WTC11 (cell line): Measurements from ENCODE around the gene SLC30A1. TPM values are rescaled to one million over a fixed set of nuclear protein-coding genes. Genes with fewer than 3 reads are reported as not detected.

ENCODE experiments used
- ATAC-seq: fragments of 200-7000 bp; cut with Tn5 transposase; 2 replicates; pipeline ENCODE4 v1.10.0; 2021; ENCODE audit warnings: mild to moderate bottlenecking, moderate library complexity
- CTCF ChIA-PET: fragments of 300-600 bp; sonication (Branson Sonifier 250); formaldehyde crosslinking; loops from one replicate; lab custom pipeline; 2021; ENCODE audit warnings: antibody characterized with exemption; lab: Charles Lee
- POLR2A ChIA-PET: fragments of 350-600 bp; sonication (Branson Sonifier 250); formaldehyde crosslinking; loops from one replicate; lab custom pipeline; 2021; ENCODE audit warnings: antibody characterized with exemption; lab: Charles Lee
- DNase-seq: peaks from one replicate; pipeline ENCODE4 v3.0.0; 2021; ENCODE audit warnings: low spot score
- H3K27ac Mint-ChIP-seq: 2 replicates; pipeline ENCODE4 v1.8.0; 2021; ENCODE audit warnings: mixed read lengths
- H3K27me3 Mint-ChIP-seq: 2 replicates; pipeline ENCODE4 v1.8.0; 2021; ENCODE audit warnings: low read depth, mild to moderate bottlenecking, moderate library complexity, mixed read lengths
- H3K36me3 Mint-ChIP-seq: 2 replicates; pipeline ENCODE4 v1.8.0; 2021; ENCODE audit warnings: mixed read lengths
- H3K4me1 Mint-ChIP-seq: 2 replicates; pipeline ENCODE4 v1.8.0; 2022; ENCODE audit warnings: mixed read lengths
- H3K4me3 Mint-ChIP-seq: 2 replicates; pipeline ENCODE4 v1.8.0; 2021; ENCODE audit warnings: mild to moderate bottlenecking, moderate library complexity, mixed read lengths
- H3K9me3 Mint-ChIP-seq: 2 replicates; pipeline ENCODE4 v1.8.0; 2021; ENCODE audit warnings: mixed read lengths
- ATF3 ChIP-seq: sonication (generic); formaldehyde crosslinking; conservative IDR thresholded peaks from 2 replicates; pipeline ENCODE4 v1.8.1; 2022; ENCODE audit warnings: mild to moderate bottlenecking, missing genetic modification reagents
- ATF6 ChIP-seq: sonication (generic); formaldehyde crosslinking; IDR thresholded peaks from 2 replicates; pipeline ENCODE4 v1.8.1; 2023; ENCODE audit warnings: mild to moderate bottlenecking, missing genetic modification reagents
- CTCF ChIP-seq: fragments of 200-600 bp; IDR thresholded peaks from 2 replicates; pipeline ENCODE4 v1.8.0; 2022; ENCODE audit warnings: antibody characterized with exemption
- ELF4 ChIP-seq: sonication (generic); formaldehyde crosslinking; IDR thresholded peaks from 2 replicates; pipeline ENCODE4 v1.8.1; 2022; ENCODE audit warnings: low read depth, mild to moderate bottlenecking, moderate library complexity, missing genetic modification reagents
- EMX1 ChIP-seq: fragments of 250-450 bp; sonication (Bioruptor Pico); IDR thresholded peaks from 2 replicates; pipeline ENCODE4 v1.8.0; 2021; ENCODE audit warnings: mild to moderate bottlenecking
- ETV6 ChIP-seq: sonication (generic); formaldehyde crosslinking; IDR thresholded peaks from 2 replicates; pipeline ENCODE4 v1.8.1; 2022; ENCODE audit warnings: mild to moderate bottlenecking, missing genetic modification reagents
- GRHL2 ChIP-seq: fragments of 250-450 bp; sonication (Bioruptor Pico); IDR thresholded peaks from 2 replicates; pipeline ENCODE4 v1.8.0; 2022; ENCODE audit warnings: mild to moderate bottlenecking, moderate library complexity; ENCODE audit not compliant: insufficient replicate concordance, severe bottlenecking
- HMGA2 ChIP-seq: fragments of 250-450 bp; sonication (Bioruptor Pico); IDR thresholded peaks from 2 replicates; pipeline ENCODE4 v1.4.0; 2021; ENCODE audit warnings: mild to moderate bottlenecking, moderate library complexity
- SMAD3 ChIP-seq: sonication (generic); formaldehyde crosslinking; IDR thresholded peaks from 2 replicates; pipeline ENCODE4 v1.8.0; 2022; ENCODE audit warnings: missing genetic modification reagents, mild to moderate bottlenecking, borderline replicate concordance
- SP1 ChIP-seq: sonication (generic); formaldehyde crosslinking; conservative IDR thresholded peaks from 2 replicates; pipeline ENCODE4 v1.8.1; 2022; ENCODE audit warnings: missing genetic modification reagents
- TEAD4 ChIP-seq: sonication (generic); formaldehyde crosslinking; IDR thresholded peaks from 2 replicates; pipeline ENCODE4 v1.8.0; 2022; ENCODE audit warnings: mild to moderate bottlenecking, missing genetic modification reagents
- ZNF317 ChIP-seq: sonication (generic); formaldehyde crosslinking; IDR thresholded peaks from 2 replicates; pipeline ENCODE4 v1.8.1; 2023; ENCODE audit warnings: low read depth, mild to moderate bottlenecking, moderate library complexity, missing genetic modification reagents, borderline replicate concordance
- ZNF423 ChIP-seq: fragments of 250-450 bp; sonication (Bioruptor Pico); IDR thresholded peaks from 2 replicates; pipeline ENCODE4 v2.1.2; 2022; ENCODE audit warnings: mild to moderate bottlenecking, moderate library complexity
- ZNF671 ChIP-seq: fragments of 250-450 bp; sonication (Bioruptor Pico); IDR thresholded peaks from 2 replicates; pipeline ENCODE4 v1.8.0; 2021; ENCODE audit warnings: mild to moderate bottlenecking
- total RNA-seq: library from RNA; stranded (reverse); gene quantifications from 3 replicates; pipeline ENCODE4 v1.2.3, GENCODE V29; 2021
- TF ChIP-seq, protein P1 (sequence below): sonication (generic); formaldehyde crosslinking; IDR thresholded peaks from 2 replicates; pipeline ENCODE4 v1.8.1; 2022; ENCODE audit warnings: mild to moderate bottlenecking, missing genetic modification reagents, moderate library complexity, borderline replicate concordance
- TF ChIP-seq, protein P2 (sequence below): fragments of 250-450 bp; sonication (Bioruptor Pico); IDR thresholded peaks from 2 replicates; pipeline ENCODE4 v1.9.0; 2021; ENCODE audit warnings: mild to moderate bottlenecking, borderline replicate concordance
- TF ChIP-seq, protein P3 (sequence below): sonication (generic); formaldehyde crosslinking; IDR thresholded peaks from 2 replicates; pipeline ENCODE4 v1.8.1; 2023; ENCODE audit warnings: mild to moderate bottlenecking, moderate library complexity, missing genetic modification reagents

Gene SLC30A1
- total RNA-seq, 1 experiment from 2014 or later, result 20.0 TPM

- H3K9me3 Mint-ChIP-seq, result no peaks in the 10 kb centered on the region
- no peak for DNase-seq
- H3K36me3 Mint-ChIP-seq, result no peaks in the 10 kb centered on the region
- H3K4me3 Mint-ChIP-seq, result no peak overlapping the region
- ChIA-PET POLR2A (no interaction called here), CTCF (interaction anchor here (1.0 kb wide), 1 partner anchor 31 kb away, joined by 3 read pairs; no protein-coding TSS in a partner anchor)
- TF ChIP-seq ZNF423 (CRISPR knock-in tag) (no peak), GRHL2 (CRISPR knock-in tag) (no peak), SP1 (CRISPR knock-in tag) (no peak), EMX1 (CRISPR knock-in tag) (no peak), HMGA2 (CRISPR knock-in tag) (no peak), TEAD4 (CRISPR knock-in tag) (no peak), CTCF (no peak)
- TF ChIP-seq, protein P1, sequence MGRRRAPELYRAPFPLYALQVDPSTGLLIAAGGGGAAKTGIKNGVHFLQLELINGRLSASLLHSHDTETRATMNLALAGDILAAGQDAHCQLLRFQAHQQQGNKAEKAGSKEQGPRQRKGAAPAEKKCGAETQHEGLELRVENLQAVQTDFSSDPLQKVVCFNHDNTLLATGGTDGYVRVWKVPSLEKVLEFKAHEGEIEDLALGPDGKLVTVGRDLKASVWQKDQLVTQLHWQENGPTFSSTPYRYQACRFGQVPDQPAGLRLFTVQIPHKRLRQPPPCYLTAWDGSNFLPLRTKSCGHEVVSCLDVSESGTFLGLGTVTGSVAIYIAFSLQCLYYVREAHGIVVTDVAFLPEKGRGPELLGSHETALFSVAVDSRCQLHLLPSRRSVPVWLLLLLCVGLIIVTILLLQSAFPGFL (CRISPR knock-in tag), result no peak
- TF ChIP-seq, protein P2, sequence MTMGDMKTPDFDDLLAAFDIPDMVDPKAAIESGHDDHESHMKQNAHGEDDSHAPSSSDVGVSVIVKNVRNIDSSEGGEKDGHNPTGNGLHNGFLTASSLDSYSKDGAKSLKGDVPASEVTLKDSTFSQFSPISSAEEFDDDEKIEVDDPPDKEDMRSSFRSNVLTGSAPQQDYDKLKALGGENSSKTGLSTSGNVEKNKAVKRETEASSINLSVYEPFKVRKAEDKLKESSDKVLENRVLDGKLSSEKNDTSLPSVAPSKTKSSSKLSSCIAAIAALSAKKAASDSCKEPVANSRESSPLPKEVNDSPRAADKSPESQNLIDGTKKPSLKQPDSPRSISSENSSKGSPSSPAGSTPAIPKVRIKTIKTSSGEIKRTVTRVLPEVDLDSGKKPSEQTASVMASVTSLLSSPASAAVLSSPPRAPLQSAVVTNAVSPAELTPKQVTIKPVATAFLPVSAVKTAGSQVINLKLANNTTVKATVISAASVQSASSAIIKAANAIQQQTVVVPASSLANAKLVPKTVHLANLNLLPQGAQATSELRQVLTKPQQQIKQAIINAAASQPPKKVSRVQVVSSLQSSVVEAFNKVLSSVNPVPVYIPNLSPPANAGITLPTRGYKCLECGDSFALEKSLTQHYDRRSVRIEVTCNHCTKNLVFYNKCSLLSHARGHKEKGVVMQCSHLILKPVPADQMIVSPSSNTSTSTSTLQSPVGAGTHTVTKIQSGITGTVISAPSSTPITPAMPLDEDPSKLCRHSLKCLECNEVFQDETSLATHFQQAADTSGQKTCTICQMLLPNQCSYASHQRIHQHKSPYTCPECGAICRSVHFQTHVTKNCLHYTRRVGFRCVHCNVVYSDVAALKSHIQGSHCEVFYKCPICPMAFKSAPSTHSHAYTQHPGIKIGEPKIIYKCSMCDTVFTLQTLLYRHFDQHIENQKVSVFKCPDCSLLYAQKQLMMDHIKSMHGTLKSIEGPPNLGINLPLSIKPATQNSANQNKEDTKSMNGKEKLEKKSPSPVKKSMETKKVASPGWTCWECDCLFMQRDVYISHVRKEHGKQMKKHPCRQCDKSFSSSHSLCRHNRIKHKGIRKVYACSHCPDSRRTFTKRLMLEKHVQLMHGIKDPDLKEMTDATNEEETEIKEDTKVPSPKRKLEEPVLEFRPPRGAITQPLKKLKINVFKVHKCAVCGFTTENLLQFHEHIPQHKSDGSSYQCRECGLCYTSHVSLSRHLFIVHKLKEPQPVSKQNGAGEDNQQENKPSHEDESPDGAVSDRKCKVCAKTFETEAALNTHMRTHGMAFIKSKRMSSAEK (CRISPR knock-in tag), result no peak
- TF ChIP-seq, protein P3, sequence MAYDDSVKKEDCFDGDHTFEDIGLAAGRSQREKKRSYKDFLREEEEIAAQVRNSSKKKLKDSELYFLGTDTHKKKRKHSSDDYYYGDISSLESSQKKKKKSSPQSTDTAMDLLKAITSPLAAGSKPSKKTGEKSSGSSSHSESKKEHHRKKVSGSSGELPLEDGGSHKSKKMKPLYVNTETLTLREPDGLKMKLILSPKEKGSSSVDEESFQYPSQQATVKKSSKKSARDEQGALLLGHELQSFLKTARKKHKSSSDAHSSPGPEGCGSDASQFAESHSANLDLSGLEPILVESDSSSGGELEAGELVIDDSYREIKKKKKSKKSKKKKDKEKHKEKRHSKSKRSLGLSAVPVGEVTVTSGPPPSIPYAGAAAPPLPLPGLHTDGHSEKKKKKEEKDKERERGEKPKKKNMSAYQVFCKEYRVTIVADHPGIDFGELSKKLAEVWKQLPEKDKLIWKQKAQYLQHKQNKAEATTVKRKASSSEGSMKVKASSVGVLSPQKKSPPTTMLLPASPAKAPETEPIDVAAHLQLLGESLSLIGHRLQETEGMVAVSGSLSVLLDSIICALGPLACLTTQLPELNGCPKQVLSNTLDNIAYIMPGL, result no peak
- H3K27me3 Mint-ChIP-seq, result no peaks in the 10 kb centered on the region; the same call in 1 of the 2 replicates
- H3K4me1 Mint-ChIP-seq, result no peaks in the 10 kb centered on the region; the same call in 1 of the 2 replicates
- no peak overlapping the region for H3K27ac Mint-ChIP-seq
- ATAC-seq, result no peak
Measured at GRCh38 chr1:211551638-211552460, 27.1 kb downstream of the SLC30A1 start.

GRCh38 chr1:211549092-211549711, 29.8 kb downstream of the SLC30A1 start:
- CTCF ChIA-PET, result no interaction called here
- DNase-seq (no peak), ATAC-seq (no peak)
- POLR2A ChIA-PET, result interaction anchor here (0.6 kb wide), 1 partner anchor 768 kb away, joined by 3 read pairs; no protein-coding TSS in a partner anchor
- H3K36me3 Mint-ChIP-seq, result no peaks in the 10 kb centered on the region
- no peak overlapping the region for H3K4me3 Mint-ChIP-seq
- H3K27me3 Mint-ChIP-seq, result no peaks in the 10 kb centered on the region
- H3K27ac Mint-ChIP-seq, result no peak overlapping the region
- no peaks in the 10 kb centered on the region; the same call in 1 of the 2 replicates for H3K4me1 Mint-ChIP-seq
- H3K9me3 Mint-ChIP-seq, result no peaks in the 10 kb centered on the region
- TF ChIP-seq ZNF317 (CRISPR knock-in tag), result no peak
- no peak for TF ChIP-seq ZNF671 (CRISPR knock-in tag)
- no peak for TF ChIP-seq ATF6 (CRISPR knock-in tag)
- no peak for TF ChIP-seq SMAD3 (CRISPR knock-in tag)
- no peak for TF ChIP-seq ETV6 (CRISPR knock-in tag)
- TF ChIP-seq ELF4 (CRISPR knock-in tag), result no peak
- no peak for TF ChIP-seq ATF3 (CRISPR knock-in tag)
